ENCODE data around the gene MIEF2.

The MIEF2 gene

GRCh38 chr17:18256776-18257175 is 3.7 kb upstream of the MIEF2 start:
- DNase-seq (ENCODE audit: low spot score) = no peak

DNA sequence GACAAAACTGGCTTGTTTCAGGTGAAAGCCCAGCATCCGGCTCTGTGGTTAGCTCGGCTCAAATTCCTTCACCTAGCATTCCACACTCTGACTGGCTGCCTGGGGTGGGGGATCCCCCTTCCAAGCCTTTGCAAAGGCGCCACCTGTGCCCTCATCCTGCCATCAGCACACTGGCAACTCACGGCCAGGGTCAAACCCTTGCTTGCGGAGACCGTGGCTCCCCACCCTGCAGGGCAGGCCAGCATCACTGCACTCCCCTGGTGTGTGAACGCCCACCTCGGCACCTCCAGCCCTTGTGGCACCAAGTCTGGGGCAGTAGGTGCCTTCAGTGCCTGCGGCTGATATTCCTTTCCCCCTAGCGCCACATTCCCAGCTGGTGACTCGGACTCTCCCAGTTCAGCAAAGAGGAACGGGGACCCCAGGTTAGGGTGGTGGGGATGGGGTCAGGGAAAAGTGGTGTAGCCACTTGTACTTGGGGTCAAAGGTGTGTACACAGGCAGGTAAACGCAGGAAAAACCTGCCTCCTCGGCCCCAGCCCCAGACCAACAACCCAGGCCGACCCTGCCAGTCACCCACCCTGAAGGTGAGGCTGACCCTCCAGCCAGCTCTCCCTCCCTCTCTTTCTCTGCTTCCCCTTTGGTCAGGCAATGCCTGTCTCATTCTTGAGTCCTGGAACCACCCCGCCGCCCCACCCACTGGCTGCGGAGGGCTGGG is 3.0 kb upstream of the MIEF2 start:
- no peak for DNase-seq (ENCODE audit: low spot score)

GRCh38 chr17:18257982-18258355 is 2.5 kb upstream of the MIEF2 start:
- DNase-seq (ENCODE audit: low spot score) = peak; percentile 64

GRCh38 chr17:18258356-18259038 is 2.0 kb upstream of the MIEF2 start, which contains the start of gene FLII:
FLII (minus strand) TSS chr17:18258738; CDS start chr17:18258690, 48 bp downstream.
- peak; percentile 55 for DNase-seq (ENCODE audit: low spot score)

GRCh38 chr17:18259621-18260331 is 686 bp upstream of the MIEF2 start:
- DNase-seq (ENCODE audit: low spot score) = no peak

GRCh38 chr17:18261146-18261515 is 669 bp downstream of the MIEF2 start:
- no peak for DNase-seq (ENCODE audit: low spot score)

DNA sequence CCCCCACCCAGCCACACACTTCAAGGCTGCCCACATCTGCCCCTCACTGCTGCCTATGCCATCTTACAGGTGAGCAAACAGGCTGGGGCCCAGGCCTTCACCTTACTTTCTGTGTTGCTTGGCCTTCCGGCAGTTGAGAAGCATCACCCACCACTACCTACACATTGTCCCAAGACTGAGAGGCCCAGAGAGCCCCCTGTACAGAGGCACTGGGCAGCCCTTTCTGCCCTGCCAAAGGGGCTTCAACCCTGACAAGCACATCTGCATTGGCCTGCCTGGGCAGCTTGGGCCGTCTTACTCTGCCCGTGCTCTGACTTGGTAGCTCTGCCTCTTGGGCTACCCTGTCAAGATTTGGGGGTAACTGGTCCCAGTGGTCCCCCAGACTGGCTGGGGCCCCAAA is 1.2 kb downstream of the MIEF2 start:
- DNase-seq (ENCODE audit: low spot score) = no peak

- no peak for DNase-seq (ENCODE audit: low spot score)
Observed at GRCh38 chr17:18262111-18262510, 1.6 kb downstream of the MIEF2 start.

GRCh38 chr17:18262641-18263040 is 2.2 kb downstream of the MIEF2 start:
- no peak for DNase-seq (ENCODE audit: low spot score)

- no peak for DNase-seq (ENCODE audit: low spot score)
Observed at GRCh38 chr17:18263885-18264682, 3.6 kb downstream of the MIEF2 start.

DNA sequence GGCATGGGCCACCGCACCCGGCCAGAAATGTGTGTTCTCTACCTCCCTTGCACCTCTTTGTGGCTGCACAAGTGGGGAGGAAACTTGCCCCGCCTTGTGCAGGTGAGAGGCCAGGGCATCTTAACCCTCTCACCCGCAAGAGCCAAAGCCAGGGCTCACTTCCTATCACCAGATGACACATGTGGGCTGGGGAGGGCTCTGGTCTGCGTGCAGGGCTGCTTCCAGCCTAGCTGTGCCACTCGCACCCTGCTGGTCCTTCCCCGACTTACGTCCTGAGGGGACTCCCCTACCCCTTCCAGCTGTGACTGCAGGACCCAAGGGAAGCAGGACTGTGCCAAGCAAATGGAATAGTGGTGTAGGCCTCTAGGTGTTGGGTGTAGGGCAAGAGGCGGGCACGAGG is 6.9 kb downstream of the MIEF2 start:
- DNase-seq (ENCODE audit: low spot score) = no peak

DNA sequence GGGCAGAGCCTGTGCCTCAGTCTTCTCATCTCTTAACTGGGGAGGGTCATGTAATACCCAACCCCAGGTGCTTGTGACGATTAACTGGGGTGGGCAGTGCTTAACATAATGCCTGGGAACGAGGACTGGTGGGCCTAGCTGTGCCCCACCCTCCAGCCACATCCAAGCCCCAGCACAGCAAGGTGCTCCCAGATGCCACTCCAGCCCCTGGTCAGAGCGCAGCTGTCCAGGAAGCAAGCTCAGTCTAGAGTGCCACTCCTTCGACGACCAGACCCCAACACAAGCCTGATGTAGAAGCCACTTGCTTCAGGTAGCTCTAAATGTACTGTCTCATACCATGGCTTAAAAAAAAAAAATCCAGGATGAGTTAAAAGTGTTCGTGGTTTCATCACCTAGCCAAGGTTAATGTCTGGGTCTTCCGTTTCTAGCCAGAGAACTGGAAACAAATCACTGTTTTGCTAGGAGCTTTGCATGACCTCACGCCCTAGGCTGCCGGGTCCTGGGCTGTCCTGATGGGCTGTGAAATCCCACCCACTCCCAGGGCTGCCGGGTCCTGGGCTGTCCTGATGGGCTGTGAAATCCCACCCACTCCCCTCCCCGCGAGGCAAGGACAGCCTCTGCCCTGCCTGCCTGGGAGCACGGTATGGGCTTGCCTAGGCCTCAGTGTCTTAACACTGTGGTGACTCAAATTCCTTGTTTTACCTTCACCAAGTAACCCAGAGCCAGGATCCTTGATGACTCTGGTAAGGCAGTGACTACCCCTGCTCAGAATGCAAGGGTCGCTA is 7.7 kb downstream of the MIEF2 start:
- no peak for DNase-seq (ENCODE audit: low spot score)

GRCh38 chr17:18270046-18270931 is 9.8 kb downstream of the MIEF2 start:
- DNase-seq (ENCODE audit: low spot score) = no peak

DNA sequence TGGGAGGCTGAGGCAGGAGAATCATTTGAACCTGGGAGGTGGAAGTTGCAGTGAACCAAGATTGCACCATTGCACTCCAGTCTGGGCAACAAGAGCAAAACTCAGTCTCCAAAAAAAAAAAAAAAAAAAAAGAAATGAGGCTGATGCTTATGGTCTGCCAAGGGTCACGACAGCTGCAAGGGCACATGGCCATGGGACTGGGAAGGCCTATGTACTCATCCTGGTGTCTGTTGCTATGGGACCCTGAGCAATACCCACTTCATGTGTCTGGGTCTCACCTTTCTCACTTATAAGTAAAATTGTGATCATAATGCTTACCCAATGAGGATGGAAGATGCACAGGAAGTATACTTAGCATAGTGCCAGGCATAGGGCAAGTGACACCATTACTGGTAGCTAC is 16.6 kb downstream of the MIEF2 start:
- no peak for DNase-seq (ENCODE audit: low spot score)

GRCh38 chr17:18278867-18279266 is 18.4 kb downstream of the MIEF2 start:
- no peak for DNase-seq (ENCODE audit: low spot score)

- DNase-seq (ENCODE audit: low spot score) = no peak
Observed at GRCh38 chr17:18280249-18280648, 19.8 kb downstream of the MIEF2 start.

DNA sequence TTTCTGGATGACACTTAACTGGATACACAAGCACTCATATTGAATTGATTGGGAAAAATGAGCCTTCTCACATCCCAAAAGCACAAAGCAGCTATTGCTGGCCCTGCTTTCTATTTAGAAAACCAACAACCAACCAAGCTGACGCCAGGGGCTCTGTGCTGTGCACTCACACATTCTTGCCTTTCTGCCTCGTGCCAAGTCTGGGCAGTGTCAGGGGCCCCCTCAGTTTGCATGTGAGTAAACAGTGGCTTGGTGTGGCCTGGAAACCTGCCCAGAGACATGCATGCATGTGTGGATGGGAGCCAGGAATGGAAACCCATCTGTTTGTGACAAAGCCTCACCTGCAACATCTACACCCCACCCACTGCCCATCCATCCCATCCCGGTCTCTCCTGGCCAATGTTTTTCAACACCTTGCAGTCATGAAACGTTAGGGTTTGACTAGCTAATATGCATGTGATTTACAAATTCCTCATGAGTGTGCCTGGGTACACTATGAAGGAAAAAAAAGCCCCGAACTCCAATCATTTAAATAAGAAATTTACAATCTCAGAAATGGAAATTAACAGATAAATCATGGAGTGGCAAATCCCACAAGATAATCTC is 20.4 kb downstream of the MIEF2 start:
- DNase-seq (ENCODE audit: low spot score) = peak; percentile 7

DNA sequence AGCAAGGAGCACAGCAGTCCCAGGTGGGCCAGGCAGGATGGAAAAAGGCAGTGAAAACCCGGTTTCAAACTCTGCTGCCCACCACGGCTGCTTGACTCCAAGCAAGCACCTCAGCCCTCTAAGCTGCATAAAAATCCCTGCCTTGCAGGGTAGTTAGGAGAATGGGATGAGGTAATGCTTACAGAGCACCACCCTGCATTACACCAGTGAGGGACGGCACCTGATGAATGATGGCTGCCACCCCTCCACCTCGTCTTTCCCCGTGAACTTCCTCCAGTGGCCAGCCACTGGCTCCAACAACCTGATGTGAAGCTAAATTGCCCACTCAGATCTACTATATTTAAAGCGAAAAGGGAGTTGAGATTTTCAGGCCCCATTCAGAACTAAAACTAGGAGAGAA is 21.3 kb downstream of the MIEF2 start:
- no peak for DNase-seq (ENCODE audit: low spot score)

GRCh38 chr17:18285296-18285695 is 24.8 kb downstream of the MIEF2 start:
- DNase-seq (ENCODE audit: low spot score) = no peak
